ENCODE data around the gene ARRDC2.
"Not testable (repeated sequence)": the region's sequence is repeated elsewhere in the genome, so short reads cannot be mapped to it uniquely, and the experiment has no call there.

Gene ARRDC2

GRCh38 chr19:18017275-18018083 is 9.5 kb downstream of the ARRDC2 start:
- DNase-seq (ENCODE audit: low spot score in 2 of 2) = no peak
- H3K27me3 Mint-ChIP-seq = no peaks in the 10 kb centered on the region
- peaks cover 41% of the 10 kb centered on the region for H3K4me1 Mint-ChIP-seq
- no peak overlapping the region for H3K4me3 Mint-ChIP-seq
- H3K9me3 Mint-ChIP-seq = peaks cover 3% of the 10 kb centered on the region
- ATAC-seq (ENCODE audit: low read depth) = no peak
- peak overlapping the region; percentile 81 for H3K27ac Mint-ChIP-seq
- peaks cover 24% of the 10 kb centered on the region for H3K36me3 Mint-ChIP-seq

GRCh38 chr19:18020212-18021085 is 12.5 kb downstream of the ARRDC2 start:
- DNase-seq (ENCODE audit: low spot score in 2 of 2) (no peak), ATAC-seq (ENCODE audit: low read depth) (no peak)
- H3K4me3 Mint-ChIP-seq = no peak overlapping the region
- peak overlapping the region; percentile 97 for H3K27ac Mint-ChIP-seq
- H3K4me1 Mint-ChIP-seq = peaks cover 45% of the 10 kb centered on the region
- no peaks in the 10 kb centered on the region for H3K27me3 Mint-ChIP-seq
- H3K36me3 Mint-ChIP-seq = peaks cover 4% of the 10 kb centered on the region
- H3K9me3 Mint-ChIP-seq = peaks cover 3% of the 10 kb centered on the region

GRCh38 chr19:18021121-18021755 is 13.3 kb downstream of the ARRDC2 start:
- Mint-ChIP-seq H3K36me3 (peaks cover 4% of the 10 kb centered on the region), H3K27me3 (no peaks in the 10 kb centered on the region), H3K9me3 (peaks cover 3% of the 10 kb centered on the region), H3K27ac (peak overlapping the region; percentile 97), H3K4me3 (peak overlapping the region; percentile 39), H3K4me1 (peaks cover 45% of the 10 kb centered on the region)
- ATAC-seq (ENCODE audit: low read depth) = no peak
- peak in 1 of 2 donors; percentile 51 for DNase-seq (ENCODE audit: low spot score in 2 of 2)

- Mint-ChIP-seq H3K27ac (peak overlapping the region; percentile 97), H3K27me3 (no peaks in the 10 kb centered on the region), H3K4me3 (peak overlapping the region; percentile 79), H3K9me3 (peaks cover 3% of the 10 kb centered on the region), H3K36me3 (peaks cover 4% of the 10 kb centered on the region), H3K4me1 (peaks cover 41% of the 10 kb centered on the region)
- ATAC-seq (ENCODE audit: low read depth) (peak; percentile 82), DNase-seq (ENCODE audit: low spot score in 2 of 2) (peak; percentile 78 to 82)
Observed at GRCh38 chr19:18023622-18024251, 15.8 kb downstream of the ARRDC2 start.

GRCh38 chr19:18027151-18027550 is 19.2 kb downstream of the ARRDC2 start:
- Mint-ChIP-seq H3K9me3 (peaks cover 3% of the 10 kb centered on the region), H3K27me3 (no peaks in the 10 kb centered on the region), H3K4me1 (peaks cover 31% of the 10 kb centered on the region), H3K4me3 (no peak overlapping the region), H3K36me3 (peaks cover 4% of the 10 kb centered on the region), H3K27ac (peak overlapping the region; percentile 68)
- no peak for DNase-seq (ENCODE audit: low spot score in 2 of 2)
- no peak for ATAC-seq (ENCODE audit: low read depth)

GRCh38 chr19:18029617-18030338 is 21.8 kb downstream of the ARRDC2 start:
- no peak for DNase-seq (ENCODE audit: low spot score in 2 of 2)
- no peaks in the 10 kb centered on the region for H3K36me3 Mint-ChIP-seq

GRCh38 chr19:18031401-18031800 is 23.4 kb downstream of the ARRDC2 start:
- ATAC-seq (ENCODE audit: low read depth) = peak; percentile 68
- H3K4me3 Mint-ChIP-seq; H3K36me3 Mint-ChIP-seq; H3K9me3 Mint-ChIP-seq; H3K4me1 Mint-ChIP-seq; DNase-seq (ENCODE audit: low spot score in 2 of 2); H3K27me3 Mint-ChIP-seq: not testable (repeated sequence)
- peak overlapping the region; percentile 85 for H3K27ac Mint-ChIP-seq

More at GRCh38 chr19:18029617-18030338, 21.8 kb downstream of the ARRDC2 start:
- peaks cover 14% of the 10 kb centered on the region for H3K4me1 Mint-ChIP-seq
- no peaks in the 10 kb centered on the region for H3K9me3 Mint-ChIP-seq
- H3K27me3 Mint-ChIP-seq = no peaks in the 10 kb centered on the region
- no peak for ATAC-seq (ENCODE audit: low read depth)
- no peak overlapping the region for H3K4me3 Mint-ChIP-seq
- H3K27ac Mint-ChIP-seq = no peak overlapping the region

- DNase-seq (ENCODE audit: low spot score in 2 of 2); H3K9me3 Mint-ChIP-seq; H3K27ac Mint-ChIP-seq; H3K36me3 Mint-ChIP-seq; H3K4me1 Mint-ChIP-seq; H3K4me3 Mint-ChIP-seq; ATAC-seq (ENCODE audit: low read depth); H3K27me3 Mint-ChIP-seq: not testable (repeated sequence)
Observed at GRCh38 chr19:18032102-18032501, 24.1 kb downstream of the ARRDC2 start.

- Mint-ChIP-seq H3K4me1 (peaks cover 30% of the 10 kb centered on the region), H3K27ac (no peak overlapping the region), H3K9me3 (peaks cover 2% of the 10 kb centered on the region), H3K4me3 (no peak overlapping the region), H3K27me3 (no peaks in the 10 kb centered on the region), H3K36me3 (peaks cover 2% of the 10 kb centered on the region)
- DNase-seq (ENCODE audit: low spot score in 2 of 2) (no peak), ATAC-seq (ENCODE audit: low read depth) (no peak)
Observed at GRCh38 chr19:18041054-18041453, 33.1 kb downstream of the ARRDC2 start.

- peak overlapping the region; percentile 84 for H3K27ac Mint-ChIP-seq
- ATAC-seq (ENCODE audit: low read depth) (no peak), DNase-seq (ENCODE audit: low spot score in 2 of 2) (no peak)
- peaks cover 2% of the 10 kb centered on the region for H3K9me3 Mint-ChIP-seq
- peaks cover 34% of the 10 kb centered on the region for H3K4me1 Mint-ChIP-seq
- no peaks in the 10 kb centered on the region for H3K27me3 Mint-ChIP-seq
- H3K36me3 Mint-ChIP-seq = peaks cover 2% of the 10 kb centered on the region
- peak overlapping the region; percentile 58 for H3K4me3 Mint-ChIP-seq
Observed at GRCh38 chr19:18043676-18044075, 35.7 kb downstream of the ARRDC2 start.

- H3K9me3 Mint-ChIP-seq = peaks cover 2% of the 10 kb centered on the region
- ATAC-seq (ENCODE audit: low read depth) (peak; percentile 97), DNase-seq (ENCODE audit: low spot score in 2 of 2) (peak; percentile 68 to 81)
- H3K4me1 Mint-ChIP-seq = peaks cover 35% of the 10 kb centered on the region
- peaks cover 2% of the 10 kb centered on the region for H3K36me3 Mint-ChIP-seq
- H3K4me3 Mint-ChIP-seq = peak overlapping the region; percentile 75
- H3K27me3 Mint-ChIP-seq = no peaks in the 10 kb centered on the region
- H3K27ac Mint-ChIP-seq = peak overlapping the region; percentile 84
Observed at GRCh38 chr19:18044825-18045304, 36.9 kb downstream of the ARRDC2 start.

GRCh38 chr19:18045307-18046050 is 37.5 kb downstream of the ARRDC2 start:
- H3K36me3 Mint-ChIP-seq = peaks cover 2% of the 10 kb centered on the region
- ATAC-seq (ENCODE audit: low read depth) = no peak
- H3K4me1 Mint-ChIP-seq = peaks cover 39% of the 10 kb centered on the region
- H3K27ac Mint-ChIP-seq = peak overlapping the region; percentile 89
- DNase-seq (ENCODE audit: low spot score in 2 of 2) = no peak
- H3K27me3 Mint-ChIP-seq = no peaks in the 10 kb centered on the region
- peak overlapping the region; percentile 75 for H3K4me3 Mint-ChIP-seq
- H3K9me3 Mint-ChIP-seq = peaks cover 2% of the 10 kb centered on the region
